Kidney (tissue), 14 donors: ENCODE measurements around the gene ACSL4. TPM values are rescaled to one million over a fixed set of nuclear protein-coding genes. Genes with fewer than 3 reads are reported as not detected.
A peak's percentile ranks its signal among the peaks of the same experiment; 100 is the strongest.

Experiments
- DNase-seq, 5 donors: peaks; one replicate each; pipeline ENCODE4 v3.0.0-alpha.2; 2013 to 2020
- FAIRE-seq: peaks from 2 replicates; lab custom pipeline; 2012; peaks lifted over from hg19 to GRCh38; lab: Jason Lieb, UNC
- H3K27ac ChIP-seq, 2 donors: one replicate each; pipeline ENCODE4 v1.7.0; 2013; ENCODE audit warnings: low read depth in 2 of 2, low read length in 2 of 2, inconsistent platforms in 1 of 2
- H3K27me3 ChIP-seq: one replicate; pipeline ENCODE4 v1.7.1; 2013; ENCODE audit warnings: low read length, inconsistent platforms; ENCODE audit not compliant: control insufficient read depth, insufficient read depth
- H3K36me3 ChIP-seq, 3 donors: one replicate each; pipeline versions ENCODE4 v1.7.0 to v1.7.1; 2013; ENCODE audit warnings: low read length in 3 of 3, control low read depth in 1 of 3, inconsistent platforms in 1 of 3; ENCODE audit not compliant: insufficient read depth in 3 of 3, control insufficient read depth in 2 of 3
- H3K4me1 ChIP-seq, 3 donors: one replicate each; pipeline versions ENCODE4 v1.7.0 to v1.7.1; 2013; ENCODE audit warnings: low read length in 3 of 3, inconsistent platforms in 1 of 3, low read depth in 1 of 3; ENCODE audit not compliant: control insufficient read depth in 2 of 3, insufficient read depth in 2 of 3
- H3K4me3 ChIP-seq, 3 donors: one replicate each; pipeline versions ENCODE4 v1.7.0 to v1.8.1; 2013; ENCODE audit warnings: low read length in 3 of 3, control low read depth in 1 of 3, inconsistent platforms in 1 of 3
- H3K9ac ChIP-seq, 3 donors: one replicate each; pipeline versions ENCODE4 v1.7.0 to v1.7.1; 2013; ENCODE audit warnings: low read length in 3 of 3, control low read depth in 1 of 3, inconsistent platforms in 1 of 3
- H3K9me3 ChIP-seq, 3 donors: one replicate each; pipeline versions ENCODE4 v1.7.0 to v1.7.1; 2013; ENCODE audit warnings: low read length in 3 of 3, control low read depth in 1 of 3, inconsistent platforms in 1 of 3; ENCODE audit not compliant: control insufficient read depth in 2 of 3, insufficient read depth in 1 of 3
- CTCF ChIP-seq: IDR thresholded peaks from 3 replicates; pipeline ENCODE4 v1.5.1; 2012; ENCODE audit warnings: mild to moderate bottlenecking, moderate library complexity, borderline replicate concordance; ENCODE audit not compliant: insufficient read depth; ENCODE audit errors: extremely low read depth
- intact Hi-C: fragments of 100-400 bp; cut with DNase I; formaldehyde crosslinking; loops from one replicate; pipeline ENCODE4 v1.11.1; 2022
- polyA plus RNA-seq: library from polyadenylated mRNA; stranded (reverse); fragments of 350-450 nt; fragmentation: Illumina TruSeq; extraction: RNeasy Lipid Tissue Mini Kit (QIAGEN cat#74804); gene quantifications from one replicate; pipeline ENCODE4 v1.2.3, GENCODE V29; 2014; ENCODE audit warnings: low read depth, low replicate concordance; ENCODE audit not compliant: insufficient read depth
- total RNA-seq: library from RNA; stranded (reverse); fragmentation: NEBNext Ultra II Directional; extraction: Animal tissue kit (Norgen Biotek cat#: 25700); gene quantifications from one replicate; pipeline ENCODE4 v1.2.1, GENCODE V29; 2021
- donor health status: control.
- donor health status: control.
- donor health status: control.
- donor health status: control.
- donor health status: control.
- donor health status: DM: yes; HTN: yes; CAD: no.
- donor health status: Normal renal cell carcinoma (clear cell type).

The ACSL4 gene
- total and polyA plus RNA-seq, 2 donors from 2014 or later, result 34.0 to 205 TPM

GRCh38 chrX:109632906-109633504, 100.1 kb downstream of the ACSL4 start:
- Histone ChIP-seq H3K27me3 (no peaks in the 10 kb centered on the region), H3K4me3 (no peak overlapping the region), H3K4me1 (no peaks in the 10 kb centered on the region), H3K9me3 (no peaks in the 10 kb centered on the region), H3K27ac (no peak overlapping the region), H3K9ac (no peak overlapping the region), H3K36me3 (no peaks in the 10 kb centered on the region)
- no peak for TF ChIP-seq CTCF
- FAIRE-seq, result no peak
- DNase-seq, result peak in 3 of 5 donors; percentile 26 to 61 (median 41)
- intact Hi-C loops, result no loop called here

DNA sequence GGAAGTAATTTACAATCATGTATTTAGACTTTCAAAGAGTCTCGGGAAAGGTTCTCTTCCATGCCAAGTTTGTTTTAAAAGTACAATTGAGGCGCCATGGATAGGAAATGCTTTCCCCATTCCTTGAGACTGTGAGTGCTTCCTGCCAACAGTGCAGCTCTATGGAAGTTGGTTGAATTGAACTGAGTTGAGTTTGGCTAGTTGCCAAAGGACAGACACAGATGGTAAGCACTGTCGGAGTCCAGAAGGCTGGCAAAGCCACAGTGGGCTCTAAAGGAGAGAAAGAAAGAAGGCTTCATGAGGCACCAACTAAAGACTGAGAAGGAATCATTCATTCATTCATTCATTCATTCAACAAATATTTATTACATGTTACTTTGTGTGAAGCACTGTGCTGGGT, 103.7 kb downstream of the ACSL4 start:
- Histone ChIP-seq H3K36me3 (no peaks in the 10 kb centered on the region), H3K27ac (no peak overlapping the region), H3K4me1 (no peaks in the 10 kb centered on the region), H3K4me3 (no peak overlapping the region), H3K27me3 (no peaks in the 10 kb centered on the region), H3K9ac (no peak overlapping the region), H3K9me3 (no peaks in the 10 kb centered on the region)
- peak in 1 of 5 donors; percentile 2 for DNase-seq
- intact Hi-C loops, result no loop called here
- no peak for TF ChIP-seq CTCF
- FAIRE-seq, result no peak

- Histone ChIP-seq H3K9ac (no peak overlapping the region), H3K4me1 (no peaks in the 10 kb centered on the region), H3K4me3 (no peak overlapping the region), H3K27ac (no peak overlapping the region), H3K27me3 (no peaks in the 10 kb centered on the region), H3K36me3 (no peaks in the 10 kb centered on the region), H3K9me3 (no peaks in the 10 kb centered on the region)
- intact Hi-C loops, result no loop called here
- no peak for TF ChIP-seq CTCF
- no peak for DNase-seq
- no peak for FAIRE-seq
Measured at GRCh38 chrX:109626637-109627036, 106.4 kb downstream of the ACSL4 start.
